22Rv1 (cell line): Measurements from ENCODE around the gene SS18L1.

Source experiments
- H3K27ac ChIP-seq: fragments of 450-650 bp; 2 replicates; pipeline ENCODE4 v1.5.1; 2017
- ZFX ChIP-seq: fragments of 450-650 bp; IDR thresholded peaks from 2 replicates; pipeline ENCODE4 v1.6.1; 2017; ENCODE audit warnings: antibody characterized with exemption, borderline replicate concordance
- TF ChIP-seq, protein P1 (sequence below): fragments of 450-650 bp; IDR thresholded peaks from 2 replicates; pipeline ENCODE4 v1.5.1; 2017; ENCODE audit warnings: mild to moderate bottlenecking

SS18L1 gene

DNA sequence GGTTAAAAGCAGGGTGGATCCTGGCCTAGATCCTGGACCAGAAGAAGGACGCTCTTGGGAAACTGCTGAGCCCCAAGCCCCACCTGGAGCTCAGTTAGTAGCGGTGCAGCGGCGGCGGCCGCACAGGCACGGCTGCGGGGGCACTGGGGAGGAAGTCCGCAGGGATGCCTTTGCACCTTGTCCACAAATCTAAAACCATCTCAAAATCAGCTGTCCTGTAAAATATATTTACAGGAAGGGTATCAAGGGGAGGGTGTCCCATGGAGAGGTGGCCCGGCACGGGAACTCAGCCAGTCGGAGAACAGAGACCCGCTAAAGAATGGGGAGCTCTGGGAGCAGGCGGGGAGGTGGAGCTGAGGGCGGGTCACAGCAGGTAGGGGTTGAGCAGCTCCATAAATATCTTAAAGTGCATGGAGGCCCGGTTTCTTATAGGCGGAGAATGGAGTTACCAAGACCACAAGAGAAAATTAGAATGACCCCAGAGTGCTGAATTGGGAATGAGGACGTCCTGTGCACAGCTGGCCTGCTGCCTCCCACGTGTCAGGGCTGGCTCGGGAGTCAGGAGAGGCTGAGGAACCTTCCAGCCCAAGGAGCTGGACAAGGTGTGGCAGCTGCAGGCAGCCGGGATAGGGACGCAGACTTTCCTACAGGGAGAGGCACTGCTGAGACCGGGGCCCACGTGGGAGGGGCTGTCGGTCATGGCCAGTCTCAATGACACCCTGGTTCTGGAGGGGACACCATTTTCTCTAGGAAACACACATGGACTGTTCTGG lies 47.3 kb downstream of the SS18L1 start:
- TF ChIP-seq, protein P1, sequence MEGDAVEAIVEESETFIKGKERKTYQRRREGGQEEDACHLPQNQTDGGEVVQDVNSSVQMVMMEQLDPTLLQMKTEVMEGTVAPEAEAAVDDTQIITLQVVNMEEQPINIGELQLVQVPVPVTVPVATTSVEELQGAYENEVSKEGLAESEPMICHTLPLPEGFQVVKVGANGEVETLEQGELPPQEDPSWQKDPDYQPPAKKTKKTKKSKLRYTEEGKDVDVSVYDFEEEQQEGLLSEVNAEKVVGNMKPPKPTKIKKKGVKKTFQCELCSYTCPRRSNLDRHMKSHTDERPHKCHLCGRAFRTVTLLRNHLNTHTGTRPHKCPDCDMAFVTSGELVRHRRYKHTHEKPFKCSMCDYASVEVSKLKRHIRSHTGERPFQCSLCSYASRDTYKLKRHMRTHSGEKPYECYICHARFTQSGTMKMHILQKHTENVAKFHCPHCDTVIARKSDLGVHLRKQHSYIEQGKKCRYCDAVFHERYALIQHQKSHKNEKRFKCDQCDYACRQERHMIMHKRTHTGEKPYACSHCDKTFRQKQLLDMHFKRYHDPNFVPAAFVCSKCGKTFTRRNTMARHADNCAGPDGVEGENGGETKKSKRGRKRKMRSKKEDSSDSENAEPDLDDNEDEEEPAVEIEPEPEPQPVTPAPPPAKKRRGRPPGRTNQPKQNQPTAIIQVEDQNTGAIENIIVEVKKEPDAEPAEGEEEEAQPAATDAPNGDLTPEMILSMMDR, result no peak
- no peak for TF ChIP-seq ZFX
- H3K27ac ChIP-seq, result no peak overlapping the region

- TF ChIP-seq, protein P1, result no peak
- H3K27ac ChIP-seq, result no peak overlapping the region
Measured at GRCh38 chr20:62191781-62192559, 48.4 kb downstream of the SS18L1 start.

DNA sequence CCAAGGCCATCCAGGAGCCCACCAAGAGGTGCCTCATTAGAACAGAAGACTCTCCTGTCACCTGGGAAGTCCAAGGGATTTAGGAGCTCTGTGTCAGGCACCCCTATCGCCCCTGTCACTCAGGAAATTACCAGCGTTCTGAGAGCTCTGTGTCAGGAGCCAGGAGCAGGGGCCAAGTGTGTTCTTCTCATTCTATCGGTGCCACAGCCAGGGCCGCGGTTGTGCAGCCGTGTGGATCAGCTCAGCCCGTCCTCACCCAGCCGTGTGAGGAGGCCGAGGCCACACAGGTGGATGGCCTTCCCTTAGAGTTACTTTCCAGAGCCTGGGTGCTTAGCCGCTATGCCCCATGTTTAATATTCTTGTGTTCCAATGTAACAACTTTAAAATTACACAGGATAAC lies 49.1 kb downstream of the SS18L1 start:
- no peak for TF ChIP-seq ZFX
- TF ChIP-seq, protein P1, result no peak
- H3K27ac ChIP-seq, result no peak overlapping the region

DNA sequence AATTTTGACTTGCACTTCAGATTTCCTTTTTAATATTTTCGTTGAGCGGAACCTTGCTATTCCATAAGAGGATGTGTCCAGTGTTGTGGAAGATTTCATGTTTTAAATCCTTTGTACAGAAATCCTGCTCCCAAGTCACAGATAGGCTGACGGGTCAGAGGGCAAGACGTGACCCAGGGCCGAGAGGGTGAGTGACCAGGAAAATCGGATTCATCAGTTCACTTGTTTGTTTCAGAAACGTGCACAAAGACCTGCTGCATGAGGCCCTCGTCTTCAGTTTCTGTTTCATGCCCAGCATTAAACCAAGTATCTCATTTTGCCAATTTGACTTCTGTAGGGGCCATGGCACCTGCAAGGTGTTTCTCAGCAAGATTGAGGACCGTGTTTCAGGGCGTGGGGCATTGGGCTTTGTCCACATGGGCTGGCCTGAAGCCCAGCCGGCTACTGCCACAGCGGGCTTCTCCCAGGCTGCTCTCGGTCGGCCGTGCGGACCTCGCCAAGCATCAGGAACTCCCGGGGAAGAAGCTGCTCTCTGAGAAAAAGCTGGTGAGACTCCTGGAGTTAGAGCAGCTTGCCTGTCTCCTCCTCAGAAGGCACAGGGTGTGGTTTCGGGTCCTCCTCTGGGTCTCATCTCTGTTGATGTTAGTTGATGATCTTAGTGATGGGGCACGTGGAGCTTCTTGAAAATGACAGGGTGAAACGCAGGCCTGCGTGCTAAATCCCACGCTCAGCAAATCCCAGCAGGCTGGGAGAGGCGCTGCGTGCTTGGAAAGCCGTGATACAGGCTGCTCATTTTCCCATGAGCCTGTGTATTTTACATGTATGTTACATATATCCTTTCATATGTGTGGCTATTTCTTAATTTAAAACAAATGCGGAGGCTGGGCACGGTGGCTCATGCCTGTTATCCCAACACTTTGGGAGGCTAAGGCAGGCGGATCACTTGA lies 49.8 kb downstream of the SS18L1 start:
- H3K27ac ChIP-seq, result no peak overlapping the region
- TF ChIP-seq, protein P1, result no peak
- TF ChIP-seq ZFX, result no peak

DNA sequence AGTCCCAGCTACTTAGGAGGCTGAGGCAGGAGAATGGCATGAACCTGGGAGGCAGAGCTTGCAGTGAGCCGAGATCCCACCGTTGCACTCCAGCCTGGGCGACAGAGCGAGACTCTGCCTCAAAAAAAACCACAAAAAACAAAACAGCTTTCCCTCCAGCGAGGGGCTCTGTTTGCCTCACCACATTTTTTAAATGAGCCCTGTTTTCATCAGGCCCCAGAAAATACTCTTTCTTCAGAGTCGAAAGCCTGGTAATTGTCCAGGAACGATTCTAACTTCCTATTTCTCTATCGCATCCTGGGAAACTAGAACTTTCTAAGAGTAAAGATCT lies 51.5 kb downstream of the SS18L1 start:
- TF ChIP-seq, protein P1, result no peak
- TF ChIP-seq ZFX, result no peak
- no peak overlapping the region for H3K27ac ChIP-seq

- H3K27ac ChIP-seq, result no peak overlapping the region
Measured at GRCh38 chr20:62195736-62196135, 52.2 kb downstream of the SS18L1 start.

More at GRCh38 chr20:62195736-62196135, 52.2 kb downstream of the SS18L1 start:
- TF ChIP-seq, protein P1, result no peak
- TF ChIP-seq ZFX, result no peak
